GM12878 (cell line): ENCODE measurements around the gene MNAT1. TPM values are rescaled to one million over a fixed set of nuclear protein-coding genes. Genes with fewer than 3 reads are reported as not detected.

Source experiments
- ATAC-seq: fragments of 200-7000 bp; cut with Tn5 transposase; 3 replicates; pipeline ENCODE4 v1.9.1; 2020; ENCODE audit warnings: mild to moderate bottlenecking, moderate library complexity
- BruUV-seq: library from RNA; stranded (reverse); fragments of 400-500 nt; replicated peaks from 2 replicates; lab custom pipeline; 2021; lab: Mats Ljungman, UMichigan
- CTCF ChIA-PET: fragments of 300-600 bp; sonication (Branson Sonifier 250); formaldehyde crosslinking; extraction: SDS; loops from one replicate; lab custom pipeline; 2021; ENCODE audit warnings: inconsistent platforms; lab: Yijun Ruan, JAX
- POLR2A ChIA-PET: fragments of 350-600 bp; formaldehyde crosslinking; extraction: SDS; loops from one replicate; lab custom pipeline; 2021; ENCODE audit warnings: inconsistent platforms; lab: Charles Lee
- RAD21 ChIA-PET: fragments of 300-600 bp; sonication (Branson Sonifier 250); formaldehyde crosslinking; loops from one replicate; lab custom pipeline; 2023; ENCODE audit warnings: antibody characterized with exemption; ENCODE audit not compliant: unreplicated experiment; lab: Charles Lee
- SMC1A ChIA-PET: fragments of 300-600 bp; sonication (Branson Sonifier 250); formaldehyde crosslinking; loops from one replicate; lab custom pipeline; 2023; ENCODE audit not compliant: unreplicated experiment, uncharacterized antibody; lab: Charles Lee
- DNase-seq: peaks from one replicate; pipeline ENCODE4 v3.0.0-alpha.2; 2011; ENCODE audit warnings: low read depth, low spot score
- FAIRE-seq: peaks from 3 replicates; lab custom pipeline; 2011; peaks lifted over from hg19 to GRCh38; lab: Jason Lieb, UNC
- H2AFZ ChIP-seq: 2 replicates; pipeline ENCODE4 v1.6.0; 2011; ENCODE audit warnings: low read depth, low read length, control low read depth; ENCODE audit not compliant: control insufficient read depth
- H3K27ac ChIP-seq: 2 replicates; pipeline ENCODE4 v1.5.1; 2011; ENCODE audit warnings: control low read depth; ENCODE audit not compliant: control insufficient read depth, insufficient read depth
- H3K27me3 ChIP-seq, 2 experiments: replicated peaks in 1 of 2; 2 replicates each; pipeline versions ENCODE4 v1.6.0 to v1.6.1; 2011; ENCODE audit warnings: low read length in 1 of 2; ENCODE audit not compliant: control insufficient read depth in 2 of 2, insufficient read depth in 2 of 2
- H3K36me3 ChIP-seq, 2 experiments: 2 replicates each; pipeline ENCODE4 v1.5.1; 2011; ENCODE audit warnings: low read length in 1 of 2; ENCODE audit not compliant: control insufficient read depth in 2 of 2, insufficient read depth in 2 of 2
- H3K4me1 ChIP-seq: 2 replicates; pipeline ENCODE4 v1.6.1; 2011; ENCODE audit warnings: mild to moderate bottlenecking, low read length, moderate library complexity, mixed read lengths; ENCODE audit not compliant: control insufficient read depth, insufficient read depth
- H3K4me2 ChIP-seq: 2 replicates; pipeline ENCODE4 v1.6.0; 2011; ENCODE audit warnings: control low read depth; ENCODE audit not compliant: control insufficient read depth, insufficient read depth
- H3K4me3 ChIP-seq: fragments of 200-600 bp; sonication (generic); 2 replicates; pipeline ENCODE4 v1.5.1; 2016
- H3K79me2 ChIP-seq: 2 replicates; pipeline ENCODE4 v1.6.0; 2011; ENCODE audit warnings: low read length; ENCODE audit not compliant: control insufficient read depth, insufficient read depth
- H3K9ac ChIP-seq: 2 replicates; pipeline ENCODE4 v1.8.0; 2011; ENCODE audit warnings: low read length, control low read depth, mixed read lengths; ENCODE audit not compliant: control insufficient read depth, insufficient read depth
- H3K9me3 ChIP-seq: replicated peaks from 3 replicates; pipeline ENCODE4 v1.5.1; 2011; ENCODE audit warnings: mild to moderate bottlenecking, low read length; ENCODE audit not compliant: control insufficient read depth, insufficient read depth
- H4K20me1 ChIP-seq: 2 replicates; pipeline ENCODE4 v1.6.0; 2011; ENCODE audit not compliant: control insufficient read depth, insufficient read depth
- CEBPB ChIP-seq, 2 experiments: fragments of 150-350 bp in 1 of 2; IDR thresholded peaks; 2 replicates each; pipeline ENCODE4 v1.6.1; 2012 to 2014; ENCODE audit warnings: low read depth in 2 of 2, low read length in 2 of 2, borderline replicate concordance in 1 of 2, inconsistent platforms in 1 of 2
- EGR1 ChIP-seq, 2 experiments: IDR thresholded peaks; 1 replicate in 1 of 2; 2 replicates in 1 of 2; pipeline ENCODE4 v1.6.1; 2011 to 2012; ENCODE audit warnings: low read depth in 2 of 2, low read length in 2 of 2, borderline replicate concordance in 1 of 2, mild to moderate bottlenecking in 1 of 2, moderate library complexity in 1 of 2
- GABPA ChIP-seq: IDR thresholded peaks from 2 replicates; pipeline ENCODE4 v1.6.1; 2014; ENCODE audit warnings: antibody characterized with exemption, low read depth, mild to moderate bottlenecking, inconsistent platforms
- GATAD2B ChIP-seq: fragments of 450-650 bp; conservative IDR thresholded peaks from 2 replicates; pipeline ENCODE4 v1.6.1; 2017; ENCODE audit warnings: low read depth, mild to moderate bottlenecking, moderate library complexity
- MEF2A ChIP-seq: IDR thresholded peaks from 2 replicates; pipeline ENCODE4 v1.6.1; 2011; ENCODE audit warnings: low read depth, mild to moderate bottlenecking, low read length, moderate library complexity; ENCODE audit not compliant: insufficient read depth
- NKRF ChIP-seq: fragments of 450-650 bp; conservative IDR thresholded peaks from 2 replicates; pipeline ENCODE4 v1.6.1; 2017; ENCODE audit warnings: mild to moderate bottlenecking, moderate library complexity
- NRF1 ChIP-seq: conservative IDR thresholded peaks from 2 replicates; pipeline ENCODE4 v1.6.1; 2011; ENCODE audit warnings: mild to moderate bottlenecking, low read depth, low read length, improper control_type of control experiment
- RAD21 ChIP-seq: IDR thresholded peaks from 2 replicates; pipeline ENCODE4 v1.6.1; 2011; ENCODE audit warnings: mild to moderate bottlenecking, low read depth, low read length, moderate library complexity; ENCODE audit not compliant: insufficient read depth
- RBBP5 ChIP-seq: fragments of 200-600 bp; sonication (generic); conservative IDR thresholded peaks from 2 replicates; pipeline ENCODE4 v1.6.1; 2016
- REST ChIP-seq: IDR thresholded peaks from 2 replicates; pipeline ENCODE4 v1.6.1; 2012; ENCODE audit warnings: mild to moderate bottlenecking, low read depth, low read length
- SMAD1 ChIP-seq: fragments of 450-650 bp; IDR thresholded peaks from 2 replicates; pipeline ENCODE4 v1.6.1; 2018; ENCODE audit warnings: mild to moderate bottlenecking, low read depth; ENCODE audit not compliant: partially characterized antibody
- STAT3 ChIP-seq: IDR thresholded peaks from 2 replicates; pipeline ENCODE4 v1.6.1; 2011; ENCODE audit warnings: low read depth, low read length, improper control_type of control experiment
- TAF1 ChIP-seq: IDR thresholded peaks from 2 replicates; pipeline ENCODE4 v1.6.1; 2011; ENCODE audit warnings: mild to moderate bottlenecking, low read depth, low read length, borderline replicate concordance
- YBX1 ChIP-seq: fragments of 450-650 bp; IDR thresholded peaks from 2 replicates; pipeline ENCODE4 v1.6.1; 2016; ENCODE audit warnings: antibody characterized with exemption
- ZBTB4 ChIP-seq: fragments of 450-650 bp; formaldehyde crosslinking; IDR thresholded peaks from 2 replicates; pipeline ENCODE4 v1.4.0; 2022; ENCODE audit warnings: mild to moderate bottlenecking, moderate library complexity
- ZNF207 ChIP-seq: fragments of 450-650 bp; IDR thresholded peaks from 2 replicates; pipeline ENCODE4 v1.6.1; 2014; ENCODE audit warnings: antibody characterized with exemption, mild to moderate bottlenecking, borderline replicate concordance
- ZNF622 ChIP-seq: fragments of 450-650 bp; IDR thresholded peaks from 2 replicates; pipeline ENCODE4 v1.6.1; 2017; ENCODE audit warnings: mild to moderate bottlenecking, inconsistent platforms
- WGBS: methylation state at CpG from one replicate; pipeline ENCODE4 v1.1.6; 2016; ENCODE audit warnings: low lambda C conversion rate; ENCODE audit not compliant: insufficient replicate concordance, insufficient coverage; ENCODE audit errors: missing lambda C conversion rate; 5-methylcytosine and 5-hydroxymethylcytosine counted together
- in situ Hi-C: fragments of 300-500 bp; cut with MboI; formaldehyde crosslinking; loops from 9 replicates; pipeline ENCODE4 v1.14.3; 2018; ENCODE audit warnings: mixed read lengths
- intact Hi-C: fragments of 100-400 bp; cut with micrococcal nuclease; formaldehyde crosslinking; loops from one replicate; pipeline ENCODE4 v1.14.2; 2022; ENCODE audit not compliant: unreplicated experiment
- polyA plus RNA-seq, 11 experiments: library from polyadenylated mRNA; depleted of rRNA in 4 of 11; unstranded in 6 of 11; stranded (reverse) in 5 of 11; fragments of >200 nt; fragmentation: Nextera tagmentation in 4 of 11; fragmentation: Illumina TruSeq in 1 of 11; extraction: Ambion mirVana in 4 of 11; extraction: Trizol in 1 of 11; gene quantifications; 1 replicate in 1 of 11; 2 replicates in 10 of 11; pipeline versions ENCODE4 v1.2.1 to v1.2.3, GENCODE V29; 2011 to 2016; ENCODE audit warnings: inconsistent platforms in 2 of 11, missing spikeins in 2 of 11, low read depth in 1 of 11
- total RNA-seq, 4 experiments: library from RNA; depleted of rRNA in 3 of 4; stranded (reverse); fragments of >200 nt in 3 of 4; fragmentation: Illumina TruSeq in 1 of 4; extraction: Trizol in 1 of 4; gene quantifications; 2 replicates each; pipeline versions ENCODE4 v1.2.1 to v1.2.3, GENCODE V29; 2013 to 2021

Gene MNAT1
- total and polyA plus RNA-seq, 10 of the 15 experiments (the other 5 are each of a cell fraction or from before 2014, with no cell fraction given): 26.5 to 67.4 (median 40.8) TPM

GRCh38 chr14:60977847-60978246, 243.3 kb downstream of the MNAT1 start:
- Histone ChIP-seq H3K9me3 (no peaks in the 10 kb centered on the region), H3K27me3 (no peaks in the 10 kb centered on the region), H3K9ac (no peak overlapping the region), H3K4me2 (no peak overlapping the region; the same call in 1 of the 2 replicates), H3K4me1 (0 out of 2 replicates have a peak, but pooled peaks cover 3% of the 10 kb centered on the region), H3K27ac (no peak overlapping the region), H3K79me2 (peaks cover 18% of the 10 kb centered on the region), H4K20me1 (no peaks in the 10 kb centered on the region), H3K4me3 (no peak overlapping the region), H2AFZ (no peak overlapping the region), H3K36me3 (peaks cover 0 to 2% of the 10 kb centered on the region in 2 experiments; a peak in 1 of 4 replicates)
- 66% methylated on average over 2 of the region's 2 CpGs for WGBS
- CTCF ChIA-PET: no interaction called here
- no TSS peak for BruUV-seq
- ATAC-seq (no peak), FAIRE-seq (no peak), DNase-seq (no peak)
- SMC1A ChIA-PET: interaction anchor here (0.6 to 4.0 kb wide), 6 partner anchors 8 to 164 kb away, joined by 3 to 14 read pairs (median 4); no protein-coding TSS in a partner anchor
- RAD21 ChIA-PET: no interaction called here
- POLR2A ChIA-PET: no interaction called here
- no peak for TF ChIP-seq MEF2A
- no peak for TF ChIP-seq RAD21
- TF ChIP-seq TAF1: no peak
- TF ChIP-seq ZNF207: no peak
- TF ChIP-seq SMAD1: no peak
- TF ChIP-seq NRF1: no peak
- TF ChIP-seq CEBPB (IDR thresholded peaks at IDR 0.05; ENCODE audit: borderline replicate concordance in 1 of 2, low read depth in 2 of 2, low read length in 2 of 2): no peak
- TF ChIP-seq RBBP5: no peak
- TF ChIP-seq ZBTB4 (CRISPR knock-in tag): no peak
- no peak for TF ChIP-seq STAT3
- no peak for TF ChIP-seq REST
- no peak for TF ChIP-seq GATAD2B
- TF ChIP-seq ZNF622: no peak
- no peak for TF ChIP-seq YBX1
- no peak for TF ChIP-seq GABPA
- TF ChIP-seq NKRF: no peak
- TF ChIP-seq EGR1 (IDR thresholded peaks at IDR 0.05; ENCODE audit: borderline replicate concordance in 1 of 2, low read depth in 2 of 2, low read length in 2 of 2): no peak
- intact Hi-C loops: no loop called here
- in situ Hi-C loops: no loop called here
